Hepatocyte (in vitro differentiated cells): ENCODE data around the gene PRPS1L1. TPM values are rescaled to one million over a fixed set of nuclear protein-coding genes. Genes with fewer than 3 reads are reported as not detected.

Experiments
- DNase-seq: peaks from one replicate; pipeline ENCODE4 v3.0.0-alpha.2; 2016; ENCODE audit warnings: low spot score
- H2AFZ ChIP-seq: fragments of 200-600 bp; sonication (generic); 2 replicates; pipeline ENCODE4 v1.6.0; 2016; ENCODE audit warnings: antibody characterized with exemption, mild to moderate bottlenecking
- H3K27ac ChIP-seq: fragments of 200-600 bp; sonication (generic); 2 replicates; pipeline ENCODE4 v1.5.1; 2016; ENCODE audit warnings: mild to moderate bottlenecking
- H3K27me3 ChIP-seq: fragments of 200-600 bp; sonication (generic); 2 replicates; pipeline ENCODE4 v1.6.1; 2016
- H3K36me3 ChIP-seq: fragments of 200-600 bp; sonication (generic); replicated peaks from 2 replicates; pipeline ENCODE4 v1.5.1; 2016; ENCODE audit warnings: low read depth; ENCODE audit not compliant: insufficient read depth
- H3K4me1 ChIP-seq: fragments of 200-600 bp; sonication (generic); 2 replicates; pipeline ENCODE4 v1.5.1; 2016; ENCODE audit warnings: mild to moderate bottlenecking, moderate library complexity; ENCODE audit not compliant: insufficient read depth
- H3K4me2 ChIP-seq: fragments of 200-600 bp; sonication (generic); 2 replicates; pipeline ENCODE4 v1.6.0; 2016
- H3K4me3 ChIP-seq: fragments of 200-600 bp; sonication (generic); 2 replicates; pipeline ENCODE4 v1.5.1; 2016; ENCODE audit warnings: mild to moderate bottlenecking
- H3K79me2 ChIP-seq: fragments of 200-600 bp; sonication (generic); 2 replicates; pipeline ENCODE4 v1.6.0; 2017; ENCODE audit warnings: mild to moderate bottlenecking
- H3K9me2 ChIP-seq: fragments of 200-600 bp; sonication (generic); replicated peaks from 2 replicates; pipeline ENCODE4 v1.6.0; 2017; ENCODE audit warnings: mild to moderate bottlenecking; ENCODE audit not compliant: insufficient read depth
- H3K9me3 ChIP-seq: fragments of 200-600 bp; sonication (generic); 2 replicates; pipeline ENCODE4 v1.5.1; 2016; ENCODE audit warnings: low read depth, mild to moderate bottlenecking
- H4K20me1 ChIP-seq: fragments of 200-600 bp; sonication (generic); 2 replicates; pipeline ENCODE4 v1.6.0; 2016; ENCODE audit warnings: mild to moderate bottlenecking; ENCODE audit not compliant: insufficient read depth, poor library complexity, severe bottlenecking
- CTCF ChIP-seq: fragments of 200-600 bp; sonication (generic); IDR thresholded peaks from 2 replicates; pipeline ENCODE4 v1.5.1; 2016; ENCODE audit warnings: antibody characterized with exemption, mild to moderate bottlenecking; ENCODE audit not compliant: poor library complexity
- EZH2 ChIP-seq: fragments of 200-600 bp; sonication (generic); IDR thresholded peaks from 2 replicates; pipeline ENCODE4 v1.6.1; 2016; ENCODE audit warnings: antibody characterized with exemption, mild to moderate bottlenecking, borderline replicate concordance
- EZH2phosphoT487 ChIP-seq: fragments of 200-600 bp; sonication (generic); IDR thresholded peaks from one replicate; pipeline ENCODE4 v1.6.1; 2018; ENCODE audit warnings: antibody characterized with exemption, mild to moderate bottlenecking, low read depth, moderate library complexity; ENCODE audit not compliant: unreplicated experiment, severe bottlenecking
- WGBS: methylation state at CpG from one replicate; pipeline ENCODE4 v1.1.6; 2016; ENCODE audit warnings: low lambda C conversion rate; ENCODE audit errors: missing lambda C conversion rate; 5-methylcytosine and 5-hydroxymethylcytosine counted together
- polyA plus RNA-seq: library from polyadenylated mRNA; unstranded; fragments of >200 nt; fragmentation: Nextera tagmentation; extraction: Ambion mirVana; gene quantifications from 2 replicates; pipeline ENCODE4 v1.2.1, GENCODE V29; 2016
- total RNA-seq: library from RNA; depleted of rRNA; stranded (reverse); fragments of >200 nt; gene quantifications from 2 replicates; pipeline ENCODE4 v1.2.3, GENCODE V29; 2014

The PRPS1L1 gene
- total and polyA plus RNA-seq, 2 experiments from 2014 or later, result not detected

- Histone ChIP-seq H3K27me3 (no peaks in the 10 kb centered on the region), H2AFZ (no peak overlapping the region), H3K27ac (no peak overlapping the region), H4K20me1 (no peaks in the 10 kb centered on the region), H3K36me3 (no peaks in the 10 kb centered on the region), H3K9me3 (no peaks in the 10 kb centered on the region), H3K4me1 (no peaks in the 10 kb centered on the region), H3K4me3 (no peak overlapping the region), H3K4me2 (no peak overlapping the region), H3K79me2 (no peaks in the 10 kb centered on the region), H3K9me2 (no peaks in the 10 kb centered on the region)
- TF ChIP-seq CTCF (no peak), EZH2phosphoT487 (no peak), EZH2 (no peak)
- WGBS, result 52% methylated on average over 1 of the region's 1 CpG
- DNase-seq, result no peak
Observed at GRCh38 chr7:18046601-18047000, 19.0 kb upstream of the PRPS1L1 start.

DNA sequence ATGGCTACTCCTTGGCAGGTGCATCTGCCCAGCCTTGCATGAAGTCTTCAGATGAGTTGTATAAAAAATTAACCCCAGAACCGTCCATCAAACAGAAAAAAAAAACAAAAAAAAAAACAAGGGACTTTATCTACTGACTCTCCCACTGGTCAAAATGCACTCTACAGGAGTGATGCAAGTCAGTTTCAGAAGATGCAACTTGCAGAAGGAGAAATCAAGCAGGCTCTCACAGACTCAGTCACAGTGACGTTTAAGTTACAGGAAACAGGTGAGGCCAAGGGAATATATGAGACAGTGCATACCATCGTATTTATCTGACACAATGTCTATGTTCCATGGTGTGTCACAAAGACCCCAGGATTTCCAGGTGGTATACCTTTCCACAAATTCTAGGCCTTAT lies 17.5 kb upstream of the PRPS1L1 start:
- DNase-seq, result no peak
- no peaks in the 10 kb centered on the region for H3K9me2 ChIP-seq
- H2AFZ ChIP-seq, result no peak overlapping the region
- H3K79me2 ChIP-seq, result no peaks in the 10 kb centered on the region
- H3K36me3 ChIP-seq, result no peaks in the 10 kb centered on the region
- no peaks in the 10 kb centered on the region for H3K27me3 ChIP-seq
- 79% methylated on average over 3 of the region's 3 CpGs for WGBS
- no peaks in the 10 kb centered on the region for H3K9me3 ChIP-seq
- no peaks in the 10 kb centered on the region for H3K4me1 ChIP-seq
- no peak overlapping the region for H3K4me3 ChIP-seq
- H4K20me1 ChIP-seq, result no peaks in the 10 kb centered on the region
- no peak overlapping the region for H3K4me2 ChIP-seq
- H3K27ac ChIP-seq, result no peak overlapping the region
- TF ChIP-seq CTCF (no peak), EZH2phosphoT487 (no peak), EZH2 (no peak)

DNA sequence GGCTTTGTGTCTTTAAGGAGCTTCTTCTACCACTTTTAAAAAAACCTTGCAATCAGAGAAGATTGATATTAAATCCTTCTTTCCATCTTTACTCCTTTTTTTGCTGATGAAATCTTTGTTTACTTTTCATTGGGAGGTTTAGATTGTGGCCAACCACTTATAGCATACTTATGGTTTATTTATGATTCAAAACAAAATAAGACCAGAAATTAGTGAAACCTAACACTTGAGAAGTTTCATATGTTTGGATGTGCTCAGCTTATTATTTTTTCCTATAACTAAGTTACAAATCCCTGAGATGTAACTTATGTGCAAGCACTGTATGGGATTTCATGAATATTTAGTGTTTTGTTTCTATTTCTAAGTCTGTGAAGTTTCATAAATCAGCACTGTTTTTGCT lies 13.5 kb upstream of the PRPS1L1 start:
- Histone ChIP-seq H3K9me2 (no peaks in the 10 kb centered on the region), H3K4me2 (no peak overlapping the region), H3K27ac (no peak overlapping the region), H3K36me3 (no peaks in the 10 kb centered on the region), H3K4me3 (no peak overlapping the region), H3K4me1 (no peaks in the 10 kb centered on the region), H3K9me3 (no peaks in the 10 kb centered on the region), H4K20me1 (no peaks in the 10 kb centered on the region), H3K79me2 (no peaks in the 10 kb centered on the region), H3K27me3 (no peaks in the 10 kb centered on the region), H2AFZ (no peak overlapping the region)
- no peak for TF ChIP-seq CTCF
- TF ChIP-seq EZH2phosphoT487, result no peak
- no peak for TF ChIP-seq EZH2
- DNase-seq, result no peak

DNA sequence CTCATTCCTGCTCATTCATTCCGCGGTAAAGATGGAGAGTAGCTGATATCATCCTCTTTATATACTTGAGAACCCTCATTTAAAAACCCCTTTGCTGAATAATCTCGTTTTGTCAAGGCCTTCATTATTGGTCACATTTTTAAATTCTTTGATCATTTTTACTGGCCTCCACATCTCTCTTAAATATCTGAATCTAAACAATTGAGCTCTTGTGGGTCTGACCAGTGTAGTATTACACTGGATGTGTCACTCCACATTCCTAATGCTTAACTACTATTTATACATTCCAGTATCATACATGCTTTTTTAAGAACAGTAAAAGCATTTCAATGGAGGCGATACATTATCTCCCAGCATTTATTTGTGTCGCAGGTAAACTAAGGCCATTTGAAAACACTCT lies 12.6 kb upstream of the PRPS1L1 start:
- Histone ChIP-seq H3K27ac (no peak overlapping the region), H3K9me3 (no peaks in the 10 kb centered on the region), H3K4me3 (no peak overlapping the region), H3K36me3 (no peaks in the 10 kb centered on the region), H4K20me1 (no peaks in the 10 kb centered on the region), H3K4me2 (no peak overlapping the region), H3K4me1 (no peaks in the 10 kb centered on the region), H3K9me2 (no peaks in the 10 kb centered on the region), H3K79me2 (no peaks in the 10 kb centered on the region), H3K27me3 (no peaks in the 10 kb centered on the region), H2AFZ (no peak overlapping the region)
- WGBS, result 72% methylated on average over 5 of the region's 5 CpGs
- TF ChIP-seq CTCF (no peak), EZH2phosphoT487 (no peak), EZH2 (no peak)
- no peak for DNase-seq
